ENCODE data around the gene ZNF219. TPM values are rescaled to one million over a fixed set of nuclear protein-coding genes. Genes with fewer than 3 reads are reported as not detected.

ZNF219 gene
- total RNA-seq, 1 experiment from 2014 or later: 84.5 TPM

- peak overlapping the region; percentile 74; the same call in 1 of the 2 replicates for H3K14ac ChIP-seq (ENCODE audit: insufficient read depth, low read length)
- H3K9ac ChIP-seq (ENCODE audit: extremely low read depth, insufficient read length, low read length): peak overlapping the region; percentile 26
- no peak overlapping the region for H2BK15ac ChIP-seq (ENCODE audit: low read depth, low read length)
- peak overlapping the region; percentile 85 for H3K4me2 ChIP-seq (ENCODE audit: insufficient read depth, insufficient read length, low read length)
- peaks cover 4% of the 10 kb centered on the region; the same call in 1 of the 2 replicates for H3K4me1 ChIP-seq (ENCODE audit: insufficient read depth, low read length)
- Mint-ChIP-seq H3K4me3 (peak overlapping the region; percentile 88 to 92), H3K36me3 (ENCODE audit: insufficient read depth in 1 of 3, low read depth in 3 of 3) (peaks cover 15 to 24% (median 19%) of the 10 kb centered on the region in 3 experiments), H3K9me3 (no peaks in the 10 kb centered on the region), H3K4me1 (peaks cover 26 to 30% of the 10 kb centered on the region in 2 experiments), H3K27ac (peak overlapping the region; percentile 88 to 96 (median 89); a peak in 6 of 7 replicates), H3K27me3 (ENCODE audit: low read depth) (peaks cover 20% of the 10 kb centered on the region)
- H3K27ac ChIP-seq (ENCODE audit: insufficient read length, low read depth, low read length): no peak overlapping the region
- peak; percentile 79 for DNase-seq
- no CpG with 5 or more reads among the region's 40 CpGs for WGBS (ENCODE audit: extremely low coverage, insufficient read length, low lambda C conversion rate)
- no peaks in the 10 kb centered on the region for H3K79me1 ChIP-seq (ENCODE audit: insufficient read depth, low read depth, low read length, poor library complexity, severe bottlenecking)
- no peak overlapping the region for H2AK5ac ChIP-seq (ENCODE audit: insufficient read length, low read length)
- H3T11ph ChIP-seq (ENCODE audit: low read length): no peak overlapping the region
- H2BK20ac ChIP-seq (ENCODE audit: low read depth, low read length, poor library complexity, severe bottlenecking): no peak overlapping the region
- H2BK5ac ChIP-seq (ENCODE audit: insufficient read length, low read length): no peak overlapping the region
- no peak overlapping the region for H2BK120ac ChIP-seq (ENCODE audit: low read depth, low read length, poor library complexity, severe bottlenecking)
- no peaks in the 10 kb centered on the region for H4K20me1 ChIP-seq (ENCODE audit: control insufficient read depth, insufficient read depth, insufficient read length)
- H2AFZ ChIP-seq (ENCODE audit: low read length): no peak overlapping the region
- H3K9me3 ChIP-seq (ENCODE audit: control insufficient read depth, low read depth, low read length): no peaks in the 10 kb centered on the region
- no peak overlapping the region for H4K5ac ChIP-seq (ENCODE audit: insufficient read length, low read depth, low read length)
- no peak overlapping the region for H2BK12ac ChIP-seq (ENCODE audit: insufficient read length, low read depth, low read length)
- H3K23ac ChIP-seq (ENCODE audit: insufficient read length, low read depth, low read length): no peak overlapping the region
- no peaks in the 10 kb centered on the region for H3K27me3 ChIP-seq (ENCODE audit: insufficient read depth, low read length)
- H3K18ac ChIP-seq (ENCODE audit: insufficient read length, low read depth, low read length): peak overlapping the region; percentile 69
- no peak for TF ChIP-seq CTCF (conservative IDR thresholded peaks at IDR 0.05)
- no peaks in the 10 kb centered on the region for H3K79me2 ChIP-seq (ENCODE audit: insufficient read depth, low read length)
- H4K91ac ChIP-seq (ENCODE audit: insufficient read length, low read depth, low read length): no peak overlapping the region
- no peak overlapping the region for H4K8ac ChIP-seq (replicated peaks; ENCODE audit: insufficient read length, low read depth, low read length)
- no peak overlapping the region for H3K4ac ChIP-seq (ENCODE audit: low read depth, low read length)
- H3K56ac ChIP-seq (ENCODE audit: insufficient read length, low read depth, low read length): no peak overlapping the region
- H3K23me2 ChIP-seq (ENCODE audit: insufficient read length, low read depth, low read length, poor library complexity, severe bottlenecking): peaks cover 31% of the 10 kb centered on the region
Measured at GRCh38 chr14:21069388-21070082, 28.9 kb downstream of the ZNF219 start.

Measured in H9 (cell line).